CD4-positive, alpha-beta T cell treated with Interferon gamma for 1 hour (primary cell): Measurements from ENCODE around the gene CLIC5.

Experiments
- DNase-seq: peaks from one replicate; pipeline ENCODE4 v3.0.0-alpha.2; 2020

Gene CLIC5

DNA sequence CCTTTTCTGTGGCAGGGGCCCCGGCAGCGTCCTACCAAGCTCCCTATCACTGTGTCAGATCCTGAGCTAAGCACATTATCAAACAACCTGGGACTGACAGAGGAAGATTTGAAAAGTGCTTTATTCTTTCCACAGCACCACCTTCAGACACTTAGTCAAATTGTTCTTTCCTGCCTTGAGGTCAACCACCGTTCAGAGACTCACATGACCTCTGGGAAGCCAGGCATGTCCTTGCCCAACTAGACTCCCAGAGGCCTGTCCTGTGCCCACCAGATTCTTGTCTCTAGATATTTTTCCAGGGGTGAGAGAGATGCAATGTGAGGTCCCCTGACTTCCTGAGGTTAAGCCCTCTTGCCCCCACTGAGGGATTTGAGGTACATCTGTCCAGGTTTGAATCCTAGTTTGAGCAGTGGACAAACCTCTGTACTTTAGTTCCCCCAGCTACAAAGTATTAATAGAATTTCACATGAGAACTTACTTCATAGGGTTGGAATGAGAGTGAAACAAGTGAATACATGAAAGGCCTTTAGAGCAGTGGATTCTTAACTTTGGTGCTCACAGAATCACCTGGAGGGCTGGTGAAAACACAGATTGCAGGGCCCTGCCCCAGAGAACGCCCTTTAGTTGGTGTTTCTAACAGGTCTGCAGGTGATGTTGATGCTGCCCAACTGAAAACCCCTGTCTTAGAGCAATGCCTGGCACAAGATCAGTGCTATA, 179.8 kb downstream of the CLIC5 start:
- DNase-seq: no peak

DNA sequence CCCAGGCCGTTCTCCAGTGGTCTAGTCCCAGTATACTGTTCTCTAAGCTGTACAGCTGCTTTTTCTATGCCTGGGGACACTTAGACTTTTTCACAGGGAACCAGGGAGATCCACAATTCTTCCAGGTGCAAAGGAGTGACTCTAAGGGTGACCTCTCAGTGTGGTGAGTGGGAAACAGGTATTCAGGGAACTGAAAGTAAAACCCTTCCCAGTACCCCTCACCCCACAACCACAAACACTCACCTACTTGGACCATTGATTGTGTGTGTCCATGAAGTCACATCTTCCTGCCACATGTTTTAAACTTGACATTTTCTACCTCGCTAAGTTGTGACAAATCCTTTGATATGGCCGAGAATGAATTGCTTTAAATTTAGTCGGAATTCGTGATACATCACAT, 183.6 kb downstream of the CLIC5 start:
- no peak for DNase-seq
